Measurements from ENCODE around the gene GNPTAB.

The GNPTAB gene

GRCh38 chr12:101804409-101804808, 26.4 kb downstream of the GNPTAB start:
- DNase-seq (ENCODE audit: low read depth), result no peak

- no peak for DNase-seq (ENCODE audit: low read depth)
Observed at GRCh38 chr12:101803978-101804377, 26.8 kb downstream of the GNPTAB start.

- DNase-seq (ENCODE audit: low read depth), result no peak
Observed at GRCh38 chr12:101802486-101802885, 28.3 kb downstream of the GNPTAB start.

GRCh38 chr12:101799774-101800173, 31.0 kb downstream of the GNPTAB start:
- DNase-seq (ENCODE audit: low read depth), result no peak

- no peak for DNase-seq (ENCODE audit: low read depth)
Observed at GRCh38 chr12:101795786-101796185, 35.0 kb downstream of the GNPTAB start.

GRCh38 chr12:101795013-101795412, 35.7 kb downstream of the GNPTAB start:
- no peak for DNase-seq (ENCODE audit: low read depth)

- DNase-seq (ENCODE audit: low read depth), result no peak
Observed at GRCh38 chr12:101794574-101794973, 36.2 kb downstream of the GNPTAB start.

GRCh38 chr12:101793401-101793800, 37.4 kb downstream of the GNPTAB start:
- no peak for DNase-seq (ENCODE audit: low read depth)

GRCh38 chr12:101792046-101792931, 38.5 kb downstream of the GNPTAB start:
- DNase-seq (ENCODE audit: low read depth), result no peak

- DNase-seq (ENCODE audit: low read depth), result no peak
Observed at GRCh38 chr12:101789171-101789570, 41.6 kb downstream of the GNPTAB start.

GRCh38 chr12:101785671-101786070, 45.1 kb downstream of the GNPTAB start:
- no peak for DNase-seq (ENCODE audit: low read depth)

- no peak for DNase-seq (ENCODE audit: low read depth)
Observed at GRCh38 chr12:101784376-101784775, 46.4 kb downstream of the GNPTAB start.

- no peak for DNase-seq (ENCODE audit: low read depth)
Observed at GRCh38 chr12:101783838-101784237, 46.9 kb downstream of the GNPTAB start.

GRCh38 chr12:101783150-101783549, 47.6 kb downstream of the GNPTAB start:
- no peak for DNase-seq (ENCODE audit: low read depth)

GRCh38 chr12:101782273-101782731, 48.5 kb downstream of the GNPTAB start:
- no peak for DNase-seq (ENCODE audit: low read depth)

- no peak for DNase-seq (ENCODE audit: low read depth)
Observed at GRCh38 chr12:101781834-101782233, 48.9 kb downstream of the GNPTAB start.

GRCh38 chr12:101780599-101780998, 50.2 kb downstream of the GNPTAB start:
- DNase-seq (ENCODE audit: low read depth), result no peak

- DNase-seq (ENCODE audit: low read depth), result no peak
Observed at GRCh38 chr12:101779626-101780025, 51.1 kb downstream of the GNPTAB start.

GRCh38 chr12:101779200-101779599, 51.6 kb downstream of the GNPTAB start:
- DNase-seq (ENCODE audit: low read depth), result no peak

GRCh38 chr12:101777978-101778377, 52.8 kb downstream of the GNPTAB start:
- no peak for DNase-seq (ENCODE audit: low read depth)

GRCh38 chr12:101777485-101777884, 53.3 kb downstream of the GNPTAB start:
- DNase-seq (ENCODE audit: low read depth), result no peak

- DNase-seq (ENCODE audit: low read depth), result no peak
Observed at GRCh38 chr12:101775816-101776215, 54.9 kb downstream of the GNPTAB start.

GRCh38 chr12:101773650-101774162, 57.1 kb downstream of the GNPTAB start:
- peak; percentile 21 for DNase-seq (ENCODE audit: low read depth)
